ENCODE measurements around the gene PET100.

DNA sequence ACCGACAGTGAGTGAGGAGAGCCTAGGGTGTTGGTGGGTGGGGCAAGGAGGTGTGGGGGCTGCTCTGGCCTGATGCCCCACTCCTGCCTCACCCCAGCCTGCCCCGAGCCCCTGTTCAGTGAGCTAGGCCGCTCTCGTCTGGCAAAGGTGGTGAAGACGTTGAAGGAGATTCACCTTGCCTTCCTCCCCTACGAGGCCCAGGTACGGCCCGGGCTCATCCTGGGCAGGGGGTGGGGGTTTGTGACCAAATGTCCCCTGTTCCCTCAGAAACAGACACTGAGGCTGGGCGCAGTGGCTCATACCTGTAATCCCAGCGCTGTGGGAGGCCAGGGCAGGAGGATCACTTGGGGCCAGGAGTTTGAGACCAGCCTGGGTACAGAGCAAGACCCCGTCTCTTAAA, 11.2 kb downstream of the PET100 start:
- TF ChIP-seq EZH2phosphoT487 (IDR thresholded peaks at IDR 0.05; ENCODE audit: borderline replicate concordance, low read length): no peak
- TF ChIP-seq, protein P1, sequence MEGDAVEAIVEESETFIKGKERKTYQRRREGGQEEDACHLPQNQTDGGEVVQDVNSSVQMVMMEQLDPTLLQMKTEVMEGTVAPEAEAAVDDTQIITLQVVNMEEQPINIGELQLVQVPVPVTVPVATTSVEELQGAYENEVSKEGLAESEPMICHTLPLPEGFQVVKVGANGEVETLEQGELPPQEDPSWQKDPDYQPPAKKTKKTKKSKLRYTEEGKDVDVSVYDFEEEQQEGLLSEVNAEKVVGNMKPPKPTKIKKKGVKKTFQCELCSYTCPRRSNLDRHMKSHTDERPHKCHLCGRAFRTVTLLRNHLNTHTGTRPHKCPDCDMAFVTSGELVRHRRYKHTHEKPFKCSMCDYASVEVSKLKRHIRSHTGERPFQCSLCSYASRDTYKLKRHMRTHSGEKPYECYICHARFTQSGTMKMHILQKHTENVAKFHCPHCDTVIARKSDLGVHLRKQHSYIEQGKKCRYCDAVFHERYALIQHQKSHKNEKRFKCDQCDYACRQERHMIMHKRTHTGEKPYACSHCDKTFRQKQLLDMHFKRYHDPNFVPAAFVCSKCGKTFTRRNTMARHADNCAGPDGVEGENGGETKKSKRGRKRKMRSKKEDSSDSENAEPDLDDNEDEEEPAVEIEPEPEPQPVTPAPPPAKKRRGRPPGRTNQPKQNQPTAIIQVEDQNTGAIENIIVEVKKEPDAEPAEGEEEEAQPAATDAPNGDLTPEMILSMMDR (IDR thresholded peaks at IDR 0.05; ENCODE audit: low read depth, low read length, poor library complexity, severe bottlenecking): no peak
